ENCODE measurements around the gene LHX2.

LHX2 gene

GRCh38 chr9:124077915-124078572 is 66.5 kb downstream of the LHX2 start:
- no peak overlapping the region for H3K4me3 ChIP-seq (ENCODE audit: low read depth, low read length)
- no peak for DNase-seq (ENCODE audit: low read depth)
- TF ChIP-seq CTCF (IDR thresholded peaks at IDR 0.05; ENCODE audit: insufficient read depth, low read depth, low read length, missing control alignments): no peak

- no peak overlapping the region for H3K4me3 ChIP-seq (ENCODE audit: low read depth, low read length)
- no peak for DNase-seq (ENCODE audit: low read depth)
- TF ChIP-seq CTCF (IDR thresholded peaks at IDR 0.05; ENCODE audit: insufficient read depth, low read depth, low read length, missing control alignments): no peak
Measured at GRCh38 chr9:124078641-124079040, 67.1 kb downstream of the LHX2 start.

GRCh38 chr9:124079176-124079925 is 67.8 kb downstream of the LHX2 start:
- DNase-seq (ENCODE audit: low read depth): no peak
- no peak for TF ChIP-seq CTCF (IDR thresholded peaks at IDR 0.05; ENCODE audit: insufficient read depth, low read depth, low read length, missing control alignments)
- H3K4me3 ChIP-seq (ENCODE audit: low read depth, low read length): no peak overlapping the region

- TF ChIP-seq CTCF (IDR thresholded peaks at IDR 0.05; ENCODE audit: insufficient read depth, low read depth, low read length, missing control alignments): no peak
- H3K4me3 ChIP-seq (ENCODE audit: low read depth, low read length): no peak overlapping the region
- no peak for DNase-seq (ENCODE audit: low read depth)
Measured at GRCh38 chr9:124082622-124083021, 71.1 kb downstream of the LHX2 start.

All from GM12865 (cell line).